Chondrocyte (in vitro differentiated cells): ENCODE measurements around the gene ATOX1. TPM values are rescaled to one million over a fixed set of nuclear protein-coding genes. Genes with fewer than 3 reads are reported as not detected.
A peak's percentile ranks its signal among the peaks of the same experiment; 100 is the strongest.

ENCODE experiments used
- DNase-seq: peaks from one replicate; pipeline ENCODE4 v3.0.0; 2021; ENCODE audit warnings: mixed read lengths, low spot score
- H3K27ac Mint-ChIP-seq: one replicate; pipeline ENCODE4 v1.8.0; 2021; ENCODE audit warnings: mild to moderate bottlenecking, moderate library complexity, mixed read lengths; ENCODE audit not compliant: unreplicated experiment
- H3K27me3 Mint-ChIP-seq: 2 replicates; pipeline ENCODE4 v1.8.0; 2021; ENCODE audit warnings: low read depth, mixed read lengths
- H3K36me3 Mint-ChIP-seq: 2 replicates; pipeline ENCODE4 v1.8.0; 2021; ENCODE audit warnings: low read depth, mixed read lengths
- H3K4me1 Mint-ChIP-seq: 2 replicates; pipeline ENCODE4 v1.8.0; 2021; ENCODE audit warnings: low read depth, mild to moderate bottlenecking, mixed read lengths
- H3K4me3 Mint-ChIP-seq: one replicate; pipeline ENCODE4 v1.8.0; 2021; ENCODE audit warnings: mild to moderate bottlenecking, moderate library complexity, mixed read lengths; ENCODE audit not compliant: unreplicated experiment
- H3K9me3 Mint-ChIP-seq: 2 replicates; pipeline ENCODE4 v1.8.0; 2021; ENCODE audit warnings: low read depth, mixed read lengths
- CTCF ChIP-seq: fragments of 200-600 bp; sonication (generic); IDR thresholded peaks from 2 replicates; pipeline ENCODE4 v1.5.0; 2021; ENCODE audit warnings: antibody characterized with exemption, mild to moderate bottlenecking, moderate library complexity
- total RNA-seq: library from RNA; stranded (reverse); gene quantifications from 3 replicates; pipeline ENCODE4 v1.2.1, GENCODE V29; 2021

The ATOX1 gene
- total RNA-seq, 1 donor from 2014 or later = 128 TPM

GRCh38 chr5:151739395-151739794, 19.0 kb downstream of the ATOX1 start:
- H3K9me3 Mint-ChIP-seq = no peaks in the 10 kb centered on the region
- peaks cover 8% of the 10 kb centered on the region for H3K36me3 Mint-ChIP-seq
- TF ChIP-seq CTCF = peak; percentile 25
- no peak overlapping the region for H3K4me3 Mint-ChIP-seq
- DNase-seq = no peak
- H3K27me3 Mint-ChIP-seq = no peaks in the 10 kb centered on the region
- peaks cover 59% of the 10 kb centered on the region for H3K4me1 Mint-ChIP-seq
- peak overlapping the region; percentile 99 for H3K27ac Mint-ChIP-seq

- Mint-ChIP-seq H3K36me3 (peaks cover 3% of the 10 kb centered on the region), H3K27ac (peak overlapping the region; percentile 99), H3K9me3 (no peaks in the 10 kb centered on the region), H3K4me3 (no peak overlapping the region), H3K4me1 (peaks cover 51% of the 10 kb centered on the region), H3K27me3 (no peaks in the 10 kb centered on the region)
- no peak for DNase-seq
- TF ChIP-seq CTCF = no peak
Measured at GRCh38 chr5:151738125-151738848, 20.1 kb downstream of the ATOX1 start.

- peaks cover 45% of the 10 kb centered on the region for H3K4me1 Mint-ChIP-seq
- TF ChIP-seq CTCF = no peak
- H3K36me3 Mint-ChIP-seq = no peaks in the 10 kb centered on the region
- H3K9me3 Mint-ChIP-seq = no peaks in the 10 kb centered on the region
- no peaks in the 10 kb centered on the region for H3K27me3 Mint-ChIP-seq
- H3K4me3 Mint-ChIP-seq = no peak overlapping the region
- DNase-seq = no peak
- H3K27ac Mint-ChIP-seq = no peak overlapping the region
Measured at GRCh38 chr5:151737431-151737830, 21.0 kb downstream of the ATOX1 start.

- no peak overlapping the region for H3K27ac Mint-ChIP-seq
- no peak for DNase-seq
- H3K4me3 Mint-ChIP-seq = no peak overlapping the region
- peaks cover 27% of the 10 kb centered on the region for H3K4me1 Mint-ChIP-seq
- H3K36me3 Mint-ChIP-seq = no peaks in the 10 kb centered on the region
- H3K9me3 Mint-ChIP-seq = no peaks in the 10 kb centered on the region
- no peaks in the 10 kb centered on the region for H3K27me3 Mint-ChIP-seq
- TF ChIP-seq CTCF = no peak
Measured at GRCh38 chr5:151735646-151736045, 22.8 kb downstream of the ATOX1 start.

GRCh38 chr5:151734064-151734408, 24.4 kb downstream of the ATOX1 start:
- peaks cover 22% of the 10 kb centered on the region for H3K4me1 Mint-ChIP-seq
- no peak for DNase-seq

More at GRCh38 chr5:151734064-151734408, 24.4 kb downstream of the ATOX1 start:
- no peak overlapping the region for H3K27ac Mint-ChIP-seq
- no peak for TF ChIP-seq CTCF
- H3K4me3 Mint-ChIP-seq = no peak overlapping the region
- no peaks in the 10 kb centered on the region for H3K27me3 Mint-ChIP-seq
- H3K9me3 Mint-ChIP-seq = peaks cover 10% of the 10 kb centered on the region
- H3K36me3 Mint-ChIP-seq = peaks cover 7% of the 10 kb centered on the region
